GM18907 (cell line): ENCODE measurements around the gene FCGR2B.
"Not testable (repeated sequence)": the region's sequence is repeated elsewhere in the genome, so short reads cannot be mapped to it uniquely, and the experiment has no call there.

ENCODE experiments used
- ATAC-seq: cut with Tn5 transposase; IDR thresholded peaks from one replicate; pipeline ENCODE4 v1.9.1; 2021; ENCODE audit warnings: mild to moderate bottlenecking, moderate library complexity; ENCODE audit not compliant: unreplicated experiment

The FCGR2B gene

GRCh38 chr1:161662684-161663339 is at the start of gene FCGR2B:
Gene FCGR2B (plus strand): TSS chr1:161663143. CDS start chr1:161663242, 99 bp downstream.
- ATAC-seq = peak; percentile 78

- ATAC-seq = not testable (repeated sequence)
Measured at GRCh38 chr1:161616417-161616816, 46.5 kb upstream of the FCGR2B start.

GRCh38 chr1:161618517-161618916 is 44.4 kb upstream of the FCGR2B start:
- not testable (repeated sequence) for ATAC-seq

GRCh38 chr1:161620399-161620798 is 42.5 kb upstream of the FCGR2B start:
- ATAC-seq = not testable (repeated sequence)

- ATAC-seq = peak; percentile 63
Measured at GRCh38 chr1:161621181-161622000, 41.6 kb upstream of the FCGR2B start.

GRCh38 chr1:161622054-161622453 is 40.9 kb upstream of the FCGR2B start:
- peak; percentile 37 for ATAC-seq

GRCh38 chr1:161623401-161624051 is 39.4 kb upstream of the FCGR2B start:
- peak; percentile 47 for ATAC-seq

GRCh38 chr1:161624605-161625004 is 38.3 kb upstream of the FCGR2B start:
- ATAC-seq = not testable (repeated sequence)

GRCh38 chr1:161626445-161627146 is 36.3 kb upstream of the FCGR2B start:
- ATAC-seq = not testable (repeated sequence)

GRCh38 chr1:161630128-161630742 is 32.7 kb upstream of the FCGR2B start:
- not testable (repeated sequence) for ATAC-seq

- no peak for ATAC-seq
Measured at GRCh38 chr1:161631076-161631475, 31.9 kb upstream of the FCGR2B start, which contains the start of gene FCGR3B. Gene FCGR3B (minus strand): TSS chr1:161631176. CDS start chr1:161631094, 82 bp downstream.

GRCh38 chr1:161634993-161635392 is 27.9 kb upstream of the FCGR2B start:
- ATAC-seq = not testable (repeated sequence)

GRCh38 chr1:161636189-161636782 is 26.7 kb upstream of the FCGR2B start:
- not testable (repeated sequence) for ATAC-seq

- not testable (repeated sequence) for ATAC-seq
Measured at GRCh38 chr1:161636976-161637375, 26.0 kb upstream of the FCGR2B start.

- ATAC-seq = not testable (repeated sequence)
Measured at GRCh38 chr1:161638251-161638993, 24.5 kb upstream of the FCGR2B start.

- not testable (repeated sequence) for ATAC-seq
Measured at GRCh38 chr1:161639203-161639602, 23.7 kb upstream of the FCGR2B start.

- ATAC-seq = not testable (repeated sequence)
Measured at GRCh38 chr1:161642697-161643096, 20.2 kb upstream of the FCGR2B start.

- ATAC-seq = not testable (repeated sequence)
Measured at GRCh38 chr1:161643481-161644208, 19.3 kb upstream of the FCGR2B start.
